ENCODE results near the gene CEP131. TPM values are rescaled to one million over a fixed set of nuclear protein-coding genes. Genes with fewer than 3 reads are reported as not detected.

The CEP131 gene
- total and polyA plus RNA-seq, 2 of the 8 experiments (the other 6 are each of a cell fraction or from before 2014, with no cell fraction given), result 5.9 to 23.2 TPM

GRCh38 chr17:81180836-81181810, 41.6 kb downstream of the CEP131 start (continued):
- TF ChIP-seq, protein P1, sequence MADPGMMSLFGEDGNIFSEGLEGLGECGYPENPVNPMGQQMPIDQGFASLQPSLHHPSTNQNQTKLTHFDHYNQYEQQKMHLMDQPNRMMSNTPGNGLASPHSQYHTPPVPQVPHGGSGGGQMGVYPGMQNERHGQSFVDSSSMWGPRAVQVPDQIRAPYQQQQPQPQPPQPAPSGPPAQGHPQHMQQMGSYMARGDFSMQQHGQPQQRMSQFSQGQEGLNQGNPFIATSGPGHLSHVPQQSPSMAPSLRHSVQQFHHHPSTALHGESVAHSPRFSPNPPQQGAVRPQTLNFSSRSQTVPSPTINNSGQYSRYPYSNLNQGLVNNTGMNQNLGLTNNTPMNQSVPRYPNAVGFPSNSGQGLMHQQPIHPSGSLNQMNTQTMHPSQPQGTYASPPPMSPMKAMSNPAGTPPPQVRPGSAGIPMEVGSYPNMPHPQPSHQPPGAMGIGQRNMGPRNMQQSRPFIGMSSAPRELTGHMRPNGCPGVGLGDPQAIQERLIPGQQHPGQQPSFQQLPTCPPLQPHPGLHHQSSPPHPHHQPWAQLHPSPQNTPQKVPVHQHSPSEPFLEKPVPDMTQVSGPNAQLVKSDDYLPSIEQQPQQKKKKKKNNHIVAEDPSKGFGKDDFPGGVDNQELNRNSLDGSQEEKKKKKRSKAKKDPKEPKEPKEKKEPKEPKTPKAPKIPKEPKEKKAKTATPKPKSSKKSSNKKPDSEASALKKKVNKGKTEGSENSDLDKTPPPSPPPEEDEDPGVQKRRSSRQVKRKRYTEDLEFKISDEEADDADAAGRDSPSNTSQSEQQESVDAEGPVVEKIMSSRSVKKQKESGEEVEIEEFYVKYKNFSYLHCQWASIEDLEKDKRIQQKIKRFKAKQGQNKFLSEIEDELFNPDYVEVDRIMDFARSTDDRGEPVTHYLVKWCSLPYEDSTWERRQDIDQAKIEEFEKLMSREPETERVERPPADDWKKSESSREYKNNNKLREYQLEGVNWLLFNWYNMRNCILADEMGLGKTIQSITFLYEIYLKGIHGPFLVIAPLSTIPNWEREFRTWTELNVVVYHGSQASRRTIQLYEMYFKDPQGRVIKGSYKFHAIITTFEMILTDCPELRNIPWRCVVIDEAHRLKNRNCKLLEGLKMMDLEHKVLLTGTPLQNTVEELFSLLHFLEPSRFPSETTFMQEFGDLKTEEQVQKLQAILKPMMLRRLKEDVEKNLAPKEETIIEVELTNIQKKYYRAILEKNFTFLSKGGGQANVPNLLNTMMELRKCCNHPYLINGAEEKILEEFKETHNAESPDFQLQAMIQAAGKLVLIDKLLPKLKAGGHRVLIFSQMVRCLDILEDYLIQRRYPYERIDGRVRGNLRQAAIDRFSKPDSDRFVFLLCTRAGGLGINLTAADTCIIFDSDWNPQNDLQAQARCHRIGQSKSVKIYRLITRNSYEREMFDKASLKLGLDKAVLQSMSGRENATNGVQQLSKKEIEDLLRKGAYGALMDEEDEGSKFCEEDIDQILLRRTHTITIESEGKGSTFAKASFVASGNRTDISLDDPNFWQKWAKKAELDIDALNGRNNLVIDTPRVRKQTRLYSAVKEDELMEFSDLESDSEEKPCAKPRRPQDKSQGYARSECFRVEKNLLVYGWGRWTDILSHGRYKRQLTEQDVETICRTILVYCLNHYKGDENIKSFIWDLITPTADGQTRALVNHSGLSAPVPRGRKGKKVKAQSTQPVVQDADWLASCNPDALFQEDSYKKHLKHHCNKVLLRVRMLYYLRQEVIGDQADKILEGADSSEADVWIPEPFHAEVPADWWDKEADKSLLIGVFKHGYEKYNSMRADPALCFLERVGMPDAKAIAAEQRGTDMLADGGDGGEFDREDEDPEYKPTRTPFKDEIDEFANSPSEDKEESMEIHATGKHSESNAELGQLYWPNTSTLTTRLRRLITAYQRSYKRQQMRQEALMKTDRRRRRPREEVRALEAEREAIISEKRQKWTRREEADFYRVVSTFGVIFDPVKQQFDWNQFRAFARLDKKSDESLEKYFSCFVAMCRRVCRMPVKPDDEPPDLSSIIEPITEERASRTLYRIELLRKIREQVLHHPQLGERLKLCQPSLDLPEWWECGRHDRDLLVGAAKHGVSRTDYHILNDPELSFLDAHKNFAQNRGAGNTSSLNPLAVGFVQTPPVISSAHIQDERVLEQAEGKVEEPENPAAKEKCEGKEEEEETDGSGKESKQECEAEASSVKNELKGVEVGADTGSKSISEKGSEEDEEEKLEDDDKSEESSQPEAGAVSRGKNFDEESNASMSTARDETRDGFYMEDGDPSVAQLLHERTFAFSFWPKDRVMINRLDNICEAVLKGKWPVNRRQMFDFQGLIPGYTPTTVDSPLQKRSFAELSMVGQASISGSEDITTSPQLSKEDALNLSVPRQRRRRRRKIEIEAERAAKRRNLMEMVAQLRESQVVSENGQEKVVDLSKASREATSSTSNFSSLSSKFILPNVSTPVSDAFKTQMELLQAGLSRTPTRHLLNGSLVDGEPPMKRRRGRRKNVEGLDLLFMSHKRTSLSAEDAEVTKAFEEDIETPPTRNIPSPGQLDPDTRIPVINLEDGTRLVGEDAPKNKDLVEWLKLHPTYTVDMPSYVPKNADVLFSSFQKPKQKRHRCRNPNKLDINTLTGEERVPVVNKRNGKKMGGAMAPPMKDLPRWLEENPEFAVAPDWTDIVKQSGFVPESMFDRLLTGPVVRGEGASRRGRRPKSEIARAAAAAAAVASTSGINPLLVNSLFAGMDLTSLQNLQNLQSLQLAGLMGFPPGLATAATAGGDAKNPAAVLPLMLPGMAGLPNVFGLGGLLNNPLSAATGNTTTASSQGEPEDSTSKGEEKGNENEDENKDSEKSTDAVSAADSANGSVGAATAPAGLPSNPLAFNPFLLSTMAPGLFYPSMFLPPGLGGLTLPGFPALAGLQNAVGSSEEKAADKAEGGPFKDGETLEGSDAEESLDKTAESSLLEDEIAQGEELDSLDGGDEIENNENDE (IDR thresholded peaks at IDR 0.05; ENCODE audit: insufficient replicate concordance, low read length), result no peak
- TF ChIP-seq MAFK (IDR thresholded peaks at IDR 0.05; ENCODE audit: low read depth, low read length) (no peak), CHD1 (IDR thresholded peaks at IDR 0.05; ENCODE audit: low read depth, low read length) (no peak), KDM4A (IDR thresholded peaks at IDR 0.05; ENCODE audit: low read depth, low read length, severe bottlenecking) (no peak), TAF7 (optimal IDR thresholded peaks at IDR 0.05; ENCODE audit: borderline replicate concordance, low read depth, low read length) (no peak), ASH2L (IDR thresholded peaks at IDR 0.05; ENCODE audit: low read length) (no peak), GABPA (IDR thresholded peaks at IDR 0.05; ENCODE audit: borderline replicate concordance, insufficient read depth, low read length) (no peak)
- TF ChIP-seq, protein P2, sequence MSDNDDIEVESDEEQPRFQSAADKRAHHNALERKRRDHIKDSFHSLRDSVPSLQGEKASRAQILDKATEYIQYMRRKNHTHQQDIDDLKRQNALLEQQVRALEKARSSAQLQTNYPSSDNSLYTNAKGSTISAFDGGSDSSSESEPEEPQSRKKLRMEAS (IDR thresholded peaks at IDR 0.05), result no peak

Measured in H1 (cell line).